Lower leg skin (tissue), 3 donors: ENCODE data around the gene ITGA7.

ENCODE experiments used
- CTCF ChIP-seq, 3 donors: fragments of 450-650 bp; IDR thresholded peaks; one replicate each; pipeline ENCODE4 v1.5.1; 2016; ENCODE audit warnings: antibody characterized with exemption in 3 of 3, mild to moderate bottlenecking in 3 of 3, moderate library complexity in 2 of 3
- POLR2A ChIP-seq, 2 donors: fragments of 450-650 bp; IDR thresholded peaks; one replicate each; pipeline ENCODE4 v1.6.1; 2016 to 2017; ENCODE audit warnings: antibody characterized with exemption in 2 of 2, mild to moderate bottlenecking in 1 of 2, moderate library complexity in 1 of 2

GRCh38 chr12:55722948-55723347 is 15.2 kb upstream of the ITGA7 start:
- no peak for TF ChIP-seq CTCF (IDR thresholded peaks at IDR 0.05)
- no peak for TF ChIP-seq POLR2A (IDR thresholded peaks at IDR 0.05)
